HG02763 (cell line): ENCODE data around the gene PRODH.
"Not testable (repeated sequence)": the region's sequence is repeated elsewhere in the genome, so short reads cannot be mapped to it uniquely, and the experiment has no call there.

Source experiments
- ATAC-seq: cut with Tn5 transposase; IDR thresholded peaks from one replicate; pipeline ENCODE4 v1.9.1; 2021; ENCODE audit warnings: mild to moderate bottlenecking, moderate library complexity; ENCODE audit not compliant: unreplicated experiment

Gene PRODH

GRCh38 chr22:18935889-18936529 is at the start of gene PRODH:
Gene PRODH (minus strand): TSS chr22:18936293. CDS start chr22:18936287, 6 bp downstream.
- no peak for ATAC-seq

- ATAC-seq, result no peak
Measured at GRCh38 chr22:18985780-18986179, 49.7 kb upstream of the PRODH start.

- no peak for ATAC-seq
Measured at GRCh38 chr22:18984564-18984963, 48.5 kb upstream of the PRODH start.

- ATAC-seq, result no peak
Measured at GRCh38 chr22:18983120-18983651, 47.1 kb upstream of the PRODH start.

GRCh38 chr22:18980829-18981228 is 44.7 kb upstream of the PRODH start:
- no peak for ATAC-seq

GRCh38 chr22:18979957-18980356 is 43.9 kb upstream of the PRODH start:
- no peak for ATAC-seq

GRCh38 chr22:18978506-18978905 is 42.4 kb upstream of the PRODH start:
- no peak for ATAC-seq

GRCh38 chr22:18977824-18978425 is 41.8 kb upstream of the PRODH start:
- ATAC-seq, result no peak

- ATAC-seq, result no peak
Measured at GRCh38 chr22:18976197-18976751, 40.2 kb upstream of the PRODH start.

GRCh38 chr22:18975434-18976196 is 39.5 kb upstream of the PRODH start:
- no peak for ATAC-seq

- ATAC-seq, result no peak
Measured at GRCh38 chr22:18974477-18975180, 38.5 kb upstream of the PRODH start.

GRCh38 chr22:18973264-18974031 is 37.4 kb upstream of the PRODH start:
- ATAC-seq, result no peak

- not testable (repeated sequence) for ATAC-seq
Measured at GRCh38 chr22:18972591-18972990, 36.5 kb upstream of the PRODH start.

GRCh38 chr22:18972029-18972428 is 35.9 kb upstream of the PRODH start:
- ATAC-seq, result not testable (repeated sequence)

- ATAC-seq, result no peak
Measured at GRCh38 chr22:18971321-18971751, 35.2 kb upstream of the PRODH start.

GRCh38 chr22:18970948-18971315 is 34.8 kb upstream of the PRODH start:
- no peak for ATAC-seq

GRCh38 chr22:18970176-18970947 is 34.3 kb upstream of the PRODH start:
- no peak for ATAC-seq

GRCh38 chr22:18969158-18969942 is 33.3 kb upstream of the PRODH start:
- ATAC-seq, result not testable (repeated sequence)
